NCI-H446 treated with DMSO at 0.1 percent for 48 hours (cell line): ENCODE measurements around the gene C1orf159.
"Not testable (repeated sequence)": the region's sequence is repeated elsewhere in the genome, so short reads cannot be mapped to it uniquely, and the experiment has no call there.

Experiments used
- DNase-seq: peaks from one replicate; lab custom pipeline; 2025; lab: John Stamatoyannopoulos, UW

C1orf159 gene

DNA sequence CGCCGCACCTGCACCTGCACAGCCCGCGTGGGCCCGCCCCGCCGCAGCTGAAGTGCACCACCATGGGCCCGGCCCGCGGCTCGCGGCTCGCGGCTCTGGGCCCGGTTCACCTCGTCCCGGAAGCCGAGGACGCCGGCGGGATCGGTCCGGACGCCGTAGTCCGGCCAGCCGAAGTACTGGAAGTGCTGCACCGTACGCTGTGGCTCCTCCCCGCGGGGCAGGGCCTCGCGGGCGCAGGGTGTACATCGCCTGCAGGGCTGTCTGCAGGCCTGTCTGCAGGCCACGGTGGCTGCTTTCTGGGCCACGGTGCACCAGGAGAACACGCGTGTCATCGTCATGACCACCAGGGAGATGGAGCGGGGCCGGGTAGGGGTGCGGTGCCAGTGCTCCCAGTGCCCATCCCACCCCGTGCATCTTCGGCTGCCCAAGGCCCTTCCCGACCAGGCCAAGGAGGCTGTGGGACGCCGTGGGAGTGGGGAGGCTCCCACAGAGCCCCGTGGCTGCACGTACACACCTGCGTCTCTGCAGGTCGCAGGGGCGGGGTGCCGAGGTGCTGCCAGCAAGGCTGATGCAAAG lies 48.5 kb downstream of the C1orf159 start:
- no peak for DNase-seq

DNA sequence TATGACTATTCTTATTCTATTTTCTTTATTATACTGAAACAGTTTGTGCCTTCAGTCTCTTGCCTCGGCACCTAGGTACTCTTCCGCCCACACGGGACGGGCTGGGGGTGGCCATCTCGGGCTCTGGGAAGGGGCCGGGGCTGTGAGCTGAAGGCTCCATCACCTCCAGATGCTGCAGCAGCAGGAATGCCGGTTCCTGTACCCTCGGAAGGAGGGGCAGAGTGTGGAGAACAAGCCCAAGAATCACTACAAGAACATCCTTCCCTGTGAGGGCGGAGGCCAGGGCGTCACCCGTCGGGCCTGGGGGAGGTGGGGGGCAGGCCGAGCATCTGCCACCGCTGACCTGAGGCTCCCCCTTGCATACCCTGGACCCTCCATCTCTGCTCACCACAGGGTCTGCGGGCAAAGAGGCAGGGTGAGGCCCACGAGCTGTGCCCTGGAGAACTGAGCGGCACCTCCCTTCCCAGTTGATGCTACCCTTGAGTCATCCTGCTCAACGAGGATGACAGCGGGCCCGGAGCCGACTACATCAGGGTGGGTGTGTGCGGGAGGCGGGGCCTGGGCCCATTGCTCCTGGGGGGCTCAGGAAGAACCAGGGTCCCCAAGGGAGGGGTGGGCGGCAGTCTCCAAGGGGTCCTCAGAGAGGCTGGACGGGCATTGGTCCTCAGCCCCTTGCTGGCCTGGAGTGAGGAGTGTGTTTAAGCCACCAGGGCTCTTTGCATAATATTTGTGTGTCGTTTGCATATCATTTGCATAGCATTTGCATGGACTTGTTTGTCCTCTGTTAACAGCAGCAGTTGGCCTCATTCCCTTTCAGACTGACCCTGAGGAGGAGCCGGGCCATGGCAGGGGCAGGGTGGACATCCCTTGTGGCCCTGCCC lies 49.2 kb downstream of the C1orf159 start:
- no peak for DNase-seq

DNA sequence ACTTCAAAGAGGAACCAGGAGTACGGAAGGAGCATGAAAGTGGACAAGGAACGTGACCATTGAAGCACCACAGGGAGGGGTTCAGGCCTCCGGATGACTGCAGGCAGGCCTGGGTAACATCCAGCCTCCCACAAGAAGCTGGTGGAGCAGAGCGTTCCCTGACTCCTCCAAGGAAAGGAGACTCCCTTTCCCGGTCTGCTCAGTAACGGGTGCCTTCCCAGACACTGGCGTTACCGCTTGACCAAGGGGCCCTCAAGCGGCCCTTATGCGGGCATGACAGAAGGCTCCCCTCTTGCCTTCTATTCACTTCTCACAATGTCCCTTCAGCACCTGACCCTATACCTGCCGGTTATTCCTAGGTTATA lies 50.0 kb downstream of the C1orf159 start:
- not testable (repeated sequence) for DNase-seq

- no peak for DNase-seq
Measured at GRCh38 chr1:1065265-1065939, 50.5 kb downstream of the C1orf159 start.

- no peak for DNase-seq
Measured at GRCh38 chr1:1063945-1064831, 51.7 kb downstream of the C1orf159 start.

DNA sequence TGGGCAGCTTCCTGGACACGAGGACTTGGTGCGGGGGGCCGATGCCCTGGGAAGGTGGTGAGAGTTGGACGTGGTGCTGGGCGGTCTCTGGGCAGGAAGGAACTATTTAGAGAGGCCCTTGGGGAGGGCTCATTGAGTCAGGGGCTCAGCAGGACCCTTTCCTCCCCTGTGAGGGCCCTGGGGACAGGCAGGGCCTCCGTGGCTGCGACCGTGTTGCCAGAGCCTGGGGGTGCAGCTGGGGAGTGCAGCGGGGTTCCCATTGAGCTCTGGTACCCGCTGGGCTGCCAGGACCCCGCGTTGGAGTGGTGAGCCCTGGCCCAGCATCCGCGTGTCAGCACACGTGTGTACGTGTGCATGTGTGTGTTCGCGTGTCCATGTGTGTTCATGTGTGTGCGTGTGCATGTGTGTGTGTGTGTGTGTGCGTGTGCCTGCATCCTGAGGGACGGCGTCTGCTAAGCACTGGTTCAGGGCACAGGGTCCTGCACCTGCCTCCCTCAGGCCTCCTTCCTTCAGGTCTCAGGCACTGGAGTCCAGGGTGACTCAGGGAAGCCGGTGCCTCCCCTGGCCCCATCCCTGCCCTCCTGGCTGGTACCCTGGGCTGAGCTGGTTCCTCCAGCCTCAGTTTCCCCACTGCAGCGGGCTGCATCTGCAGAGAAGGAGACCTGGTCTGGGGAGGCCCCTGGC lies 52.5 kb downstream of the C1orf159 start:
- no peak for DNase-seq

DNA sequence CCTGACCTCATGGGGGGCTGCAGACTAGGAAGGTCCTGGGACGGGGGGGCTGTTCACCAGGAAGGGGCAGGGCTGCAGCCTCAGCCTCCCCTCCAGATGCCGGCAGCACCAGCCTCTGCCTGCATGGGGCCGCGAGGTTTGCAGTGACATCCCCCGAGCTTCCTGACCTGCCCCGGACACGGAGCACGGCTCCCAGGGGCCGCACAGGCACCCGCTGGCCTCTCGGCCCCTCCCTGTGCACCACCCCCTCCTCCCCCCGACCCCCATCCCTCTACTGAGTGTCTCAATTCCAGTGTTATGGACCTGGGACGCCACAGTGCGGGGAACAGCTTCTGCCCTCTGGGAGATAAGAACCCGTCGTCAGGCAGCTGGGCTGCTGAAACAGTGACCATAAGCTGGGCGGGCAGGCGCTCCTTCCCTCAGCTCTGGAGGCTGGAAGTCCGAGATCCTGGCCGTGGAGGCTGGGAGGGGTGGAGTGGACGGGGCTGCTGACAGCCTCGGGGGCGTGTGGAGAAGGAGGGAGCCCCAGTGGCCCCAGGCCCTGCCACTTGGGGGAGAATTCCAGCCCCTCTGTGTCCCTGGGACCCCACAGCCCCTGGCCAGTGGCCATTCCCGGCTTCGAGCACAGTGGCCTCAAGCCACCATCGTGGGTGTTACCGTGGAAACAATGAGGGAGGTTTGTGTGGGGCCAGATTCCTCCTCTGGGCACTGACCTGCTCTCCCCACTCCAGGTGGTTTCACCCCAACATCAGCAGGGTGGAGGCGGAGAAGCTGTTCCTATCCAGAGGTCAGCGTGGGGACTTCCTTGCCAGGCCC lies 53.3 kb downstream of the C1orf159 start:
- no peak for DNase-seq

DNA sequence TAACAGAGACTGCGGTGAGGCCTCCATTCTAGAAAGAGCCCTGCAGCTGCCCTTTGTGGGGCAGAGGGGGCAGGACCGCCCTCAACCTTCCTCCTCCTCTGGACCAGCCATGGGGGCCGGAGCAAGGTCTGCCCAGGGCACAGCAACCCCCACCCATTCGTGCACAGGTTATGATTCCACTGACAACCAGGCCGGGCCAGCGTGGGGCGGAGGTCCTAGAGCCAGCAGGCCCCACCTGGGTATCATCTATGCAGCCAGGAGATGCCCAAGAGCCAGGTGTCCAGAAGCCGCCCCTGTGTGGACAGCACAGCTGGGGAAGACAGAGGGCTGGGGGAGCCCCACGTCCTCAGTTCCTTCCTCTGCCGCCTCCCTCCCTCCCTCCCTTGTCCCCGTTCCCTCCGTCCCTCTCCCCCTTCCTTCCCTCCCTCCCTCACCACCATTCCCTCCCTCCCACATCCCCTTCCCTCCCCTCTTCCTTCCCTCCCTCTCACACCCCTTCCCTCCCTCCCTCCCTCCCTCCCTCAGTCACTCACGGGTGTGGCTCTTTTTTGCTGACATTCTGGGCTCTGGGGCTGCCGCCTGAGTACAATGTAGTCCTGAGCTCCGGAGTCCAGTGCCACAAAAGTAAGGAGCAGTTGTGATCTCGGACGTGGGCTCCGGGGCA lies 54.1 kb downstream of the C1orf159 start:
- DNase-seq, result no peak

DNA sequence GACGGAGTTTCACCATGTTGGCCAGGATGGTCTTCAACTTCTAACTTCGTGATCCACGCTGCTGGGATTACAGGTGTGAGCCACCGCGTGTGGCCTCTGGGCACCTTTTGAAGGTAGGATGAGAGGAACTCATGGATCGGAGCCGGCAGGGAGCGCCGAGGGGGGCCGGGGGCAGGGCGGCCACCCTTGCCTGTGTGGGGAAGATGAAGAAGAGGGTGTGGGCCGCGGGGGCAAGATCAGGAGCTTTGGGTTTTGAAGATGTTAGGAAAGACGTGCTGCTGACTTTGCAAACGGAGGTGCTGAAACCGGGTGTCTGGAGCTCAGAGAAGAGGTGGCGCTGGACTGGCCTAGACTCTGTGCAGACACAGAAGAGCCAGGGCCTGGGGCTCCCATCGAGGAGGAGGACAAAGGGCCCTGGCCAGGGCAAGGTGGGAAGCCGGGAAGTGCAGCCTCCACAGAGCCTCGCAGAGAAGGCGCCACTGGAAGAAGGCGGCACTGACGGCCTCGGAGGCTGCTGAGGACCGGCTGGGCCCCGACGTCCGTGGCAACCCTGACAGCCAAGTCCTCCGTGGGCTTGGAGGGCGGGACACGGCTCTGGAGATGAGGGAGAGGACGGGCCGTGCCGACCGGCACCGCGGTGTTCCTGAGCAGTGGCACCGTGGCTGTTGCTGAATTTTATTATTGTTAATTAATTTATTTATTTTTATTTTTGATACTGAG lies 55.4 kb downstream of the C1orf159 start:
- DNase-seq, result no peak

DNA sequence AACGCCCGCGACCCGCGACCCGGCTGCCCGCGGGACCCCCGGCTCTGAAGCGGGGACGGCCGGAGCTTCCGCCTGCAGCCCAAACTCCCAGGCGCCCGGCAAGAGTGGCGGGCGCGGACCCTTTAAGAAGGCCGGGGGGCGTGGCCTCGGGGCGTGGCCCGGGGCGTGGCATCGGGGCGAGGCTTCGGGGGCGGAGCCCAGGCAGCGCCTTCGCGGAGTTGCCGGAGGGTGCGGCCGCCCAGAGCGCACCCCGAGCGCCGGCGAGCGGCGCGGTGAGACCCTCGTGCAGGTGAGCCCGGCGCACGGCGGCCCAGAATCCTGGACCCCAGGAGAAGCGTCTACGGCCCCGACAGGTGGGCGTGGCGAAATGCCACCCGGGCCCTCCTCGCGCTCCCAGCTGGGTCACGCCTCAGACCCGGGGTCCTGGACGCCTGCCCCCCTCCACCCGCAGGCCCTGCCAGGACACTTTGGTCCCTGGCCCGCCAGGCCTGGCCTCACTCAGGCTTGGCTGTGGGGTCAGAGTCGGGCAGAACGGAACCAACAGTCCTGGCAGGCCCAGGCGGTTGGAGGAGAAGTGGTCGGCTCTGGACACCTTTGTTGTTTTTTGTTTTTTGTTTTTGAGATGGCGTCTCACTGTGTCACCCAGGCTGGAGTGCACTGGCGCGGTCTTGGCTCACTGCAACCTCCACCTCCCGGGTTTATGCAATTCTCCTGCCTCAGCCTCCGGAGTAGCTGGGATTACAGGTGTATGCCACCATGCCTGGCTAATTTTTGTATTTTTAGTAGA lies 56.2 kb downstream of the C1orf159 start:
- DNase-seq, result peak; percentile 41

- DNase-seq, result no peak
Measured at GRCh38 chr1:1058921-1059493, 56.9 kb downstream of the C1orf159 start.

GRCh38 chr1:1058088-1058905 lies 57.6 kb downstream of the C1orf159 start:
- DNase-seq, result no peak

- DNase-seq, result not testable (repeated sequence)
Measured at GRCh38 chr1:1057769-1058087, 58.2 kb downstream of the C1orf159 start.

DNA sequence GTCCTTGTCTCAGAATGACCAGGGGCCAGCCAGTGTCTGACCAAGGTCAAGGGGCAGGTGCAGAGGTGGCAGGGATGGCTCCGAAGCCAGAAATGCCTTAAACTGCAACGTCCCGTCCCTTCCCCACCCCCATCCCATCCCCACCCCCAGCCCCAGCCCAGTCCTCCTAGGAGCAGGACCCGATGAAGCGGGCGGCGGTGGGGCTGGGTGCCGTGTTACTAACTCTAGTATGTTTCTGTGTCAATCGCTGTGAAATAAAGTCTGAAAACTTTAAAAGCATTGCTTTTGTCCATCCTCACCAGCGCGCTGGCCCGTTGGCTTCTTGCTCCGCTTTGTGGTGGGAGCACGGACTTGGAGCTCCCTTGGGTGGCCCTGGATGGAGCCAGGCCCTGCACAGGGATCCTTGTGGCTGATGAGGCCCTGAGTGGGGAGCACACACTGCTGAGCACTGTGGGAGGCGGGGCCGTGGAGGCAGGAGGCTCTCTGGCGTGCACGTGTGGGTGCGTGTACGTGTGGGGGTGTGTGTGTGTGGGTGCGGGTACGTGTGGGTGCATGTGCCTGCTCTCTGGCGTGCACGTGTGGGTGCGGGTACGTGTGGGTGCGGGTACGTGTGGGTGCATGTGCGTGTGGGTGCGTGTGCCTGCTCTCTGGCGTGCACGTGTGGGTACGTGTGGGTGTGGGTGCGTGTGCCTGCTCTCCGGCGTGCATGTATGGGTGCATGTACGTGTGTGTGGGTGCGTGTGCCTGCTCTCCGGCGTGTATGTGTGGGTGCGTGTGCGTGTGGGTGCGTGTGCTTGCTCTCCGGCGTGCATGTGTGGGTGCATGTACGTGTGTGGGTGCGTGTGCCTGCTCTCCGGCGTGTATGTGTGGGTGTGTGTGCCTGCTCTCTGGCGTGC lies 59.8 kb downstream of the C1orf159 start:
- DNase-seq, result no peak

- no peak for DNase-seq
Measured at GRCh38 chr1:1054971-1055370, 60.9 kb downstream of the C1orf159 start.

GRCh38 chr1:1054099-1054700 lies 61.7 kb downstream of the C1orf159 start:
- no peak for DNase-seq
